Measurements from ENCODE around the gene PSMB11.
A peak's percentile ranks its signal among the peaks of the same experiment; 100 is the strongest.

PSMB11 gene

GRCh38 chr14:23066368-23066767, 24.4 kb downstream of the PSMB11 start:
- POLR2A ChIA-PET: no interaction called here
- H3K4me3 ChIP-seq (ENCODE audit: low read depth, low read length): no peak overlapping the region
- no peak for TF ChIP-seq CTCF (IDR thresholded peaks at IDR 0.05; ENCODE audit: insufficient read depth, low read length, missing control alignments)

GRCh38 chr14:23066855-23067744, 25.1 kb downstream of the PSMB11 start:
- ChIA-PET POLR2A (no interaction called here), CTCF (interaction anchor here (1.5 to 31.7 kb wide), 17 partner anchors 8 to 137 kb away, joined by 4 to 1423 read pairs (median 26); partner anchors contain the start of genes ACIN1, AJUBA, C14orf119 and CDH24)
- no peak overlapping the region for H3K4me3 ChIP-seq (ENCODE audit: low read depth, low read length)

More at GRCh38 chr14:23066368-23066767, 24.4 kb downstream of the PSMB11 start:
- CTCF ChIA-PET: interaction anchor here (3.1 to 31.7 kb wide), 7 partner anchors 7 to 80 kb away, joined by 26 to 1423 read pairs (median 86); partner anchors contain the start of genes AJUBA and CDH24
- DNase-seq (ENCODE audit: low read depth, low spot score): no peak

GRCh38 chr14:23067847-23068788, 26.1 kb downstream of the PSMB11 start:
- ChIA-PET POLR2A (interaction anchor here (0.9 to 1.6 kb wide), 5 partner anchors 10 to 41 kb away, joined by 3 to 25 read pairs (median 4); partner anchors contain the start of genes ACIN1, C14orf119 and CDH24), CTCF (interaction anchor here (0.8 to 31.7 kb wide), 46 partner anchors 9 to 548 kb away, joined by 3 to 1423 read pairs (median 6); partner anchors contain the start of genes ACIN1, AJUBA, C14orf119 and CDH24)
- TF ChIP-seq CTCF (IDR thresholded peaks at IDR 0.05; ENCODE audit: insufficient read depth, low read length, missing control alignments): no peak
- DNase-seq (ENCODE audit: low read depth, low spot score): no peak
- H3K4me3 ChIP-seq (ENCODE audit: low read depth, low read length): peak overlapping the region; percentile 39

More at GRCh38 chr14:23066855-23067744, 25.1 kb downstream of the PSMB11 start:
- no peak for DNase-seq (ENCODE audit: low read depth, low spot score)
- TF ChIP-seq CTCF (IDR thresholded peaks at IDR 0.05; ENCODE audit: insufficient read depth, low read length, missing control alignments): no peak

- TF ChIP-seq CTCF (IDR thresholded peaks at IDR 0.05; ENCODE audit: insufficient read depth, low read length, missing control alignments): peak; percentile 92
- H3K4me3 ChIP-seq (ENCODE audit: low read depth, low read length): peak overlapping the region; percentile 39
- ChIA-PET CTCF (interaction anchor here (0.6 to 31.7 kb wide), 50 partner anchors 9 to 549 kb away, joined by 3 to 1423 read pairs (median 5); partner anchors contain the start of genes ACIN1, AJUBA, C14orf119 and CDH24), POLR2A (interaction anchor here (0.6 to 1.6 kb wide), 8 partner anchors 8 to 115 kb away, joined by 3 to 25 read pairs (median 4); partner anchors contain the start of genes ACIN1, C14orf119 and CDH24)
- DNase-seq (ENCODE audit: low read depth, low spot score): peak; percentile 61
Measured at GRCh38 chr14:23068789-23069412, 26.9 kb downstream of the PSMB11 start.

GRCh38 chr14:23069413-23069806, 27.4 kb downstream of the PSMB11 start:
- DNase-seq (ENCODE audit: low read depth, low spot score): no peak
- POLR2A ChIA-PET: interaction anchor here (0.6 to 1.6 kb wide), 7 partner anchors 9 to 115 kb away, joined by 3 to 25 read pairs (median 4); partner anchors contain the start of genes ACIN1, C14orf119 and CDH24
- peak overlapping the region; percentile 26 for H3K4me3 ChIP-seq (ENCODE audit: low read depth, low read length)
- no peak for TF ChIP-seq CTCF (IDR thresholded peaks at IDR 0.05; ENCODE audit: insufficient read depth, low read length, missing control alignments)
- CTCF ChIA-PET: interaction anchor here (0.6 to 31.7 kb wide), 43 partner anchors 9 to 549 kb away, joined by 3 to 1423 read pairs (median 7); partner anchors contain the start of genes ACIN1, AJUBA, C14orf119 and CDH24

Measured in AG04449 (cell line).